SW480 (cell line): ENCODE data around the gene RRP1.
"Not testable (repeated sequence)": the region's sequence is repeated elsewhere in the genome, so short reads cannot be mapped to it uniquely, and the experiment has no call there.

Experiments used
- DNase-seq: peaks from one replicate; pipeline ENCODE4 v3.0.0-alpha.2; 2016; ENCODE audit warnings: low spot score

RRP1 gene

GRCh38 chr21:43817157-43818086 lies 28.0 kb downstream of the RRP1 start:
- no peak for DNase-seq

GRCh38 chr21:43818685-43819084 lies 29.3 kb downstream of the RRP1 start:
- no peak for DNase-seq

GRCh38 chr21:43819511-43820405 lies 30.4 kb downstream of the RRP1 start:
- no peak for DNase-seq

DNA sequence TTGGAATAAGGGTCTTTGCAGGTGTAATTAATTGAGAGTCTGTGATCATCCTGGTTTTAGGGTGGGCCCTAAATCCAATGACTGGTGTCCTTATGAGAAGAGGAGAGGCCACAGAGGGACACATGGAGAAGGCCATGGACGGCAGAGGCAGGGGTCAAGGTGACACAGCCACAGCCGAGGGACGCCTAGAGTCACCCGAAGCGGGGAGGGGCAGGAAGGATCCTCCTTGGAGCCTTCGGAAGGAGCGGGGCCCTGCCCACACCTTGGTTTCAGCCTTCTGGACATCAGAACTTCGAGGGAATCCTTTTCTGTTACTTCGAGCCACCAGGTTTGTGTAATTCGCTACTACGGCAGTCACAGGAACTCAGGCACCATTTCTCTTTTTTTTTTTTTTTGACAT lies 31.1 kb downstream of the RRP1 start:
- no peak for DNase-seq

- not testable (repeated sequence) for DNase-seq
Measured at GRCh38 chr21:43822166-43822565, 32.8 kb downstream of the RRP1 start.

DNA sequence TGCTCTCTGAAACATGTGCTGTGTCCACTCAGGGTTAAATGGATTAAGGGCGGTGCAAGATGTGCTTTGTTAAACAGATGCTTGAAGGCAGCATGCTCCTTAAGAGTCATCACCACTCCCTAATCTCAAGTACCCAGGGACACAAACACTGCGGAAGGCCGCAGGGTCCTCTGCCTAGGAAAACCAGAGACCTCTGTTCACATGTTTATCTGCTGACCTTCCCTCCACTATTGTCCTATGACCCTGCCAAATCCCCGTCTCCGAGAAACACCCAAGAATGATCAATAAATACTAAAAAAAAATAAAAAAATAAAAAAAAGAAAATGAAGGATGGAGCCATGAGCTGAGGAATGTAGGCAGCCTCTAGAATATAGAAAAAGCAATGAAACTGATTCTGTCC lies 33.4 kb downstream of the RRP1 start:
- not testable (repeated sequence) for DNase-seq

GRCh38 chr21:43824333-43825241 lies 35.2 kb downstream of the RRP1 start:
- DNase-seq: no peak

- no peak for DNase-seq
Measured at GRCh38 chr21:43825242-43825935, 36.0 kb downstream of the RRP1 start.

DNA sequence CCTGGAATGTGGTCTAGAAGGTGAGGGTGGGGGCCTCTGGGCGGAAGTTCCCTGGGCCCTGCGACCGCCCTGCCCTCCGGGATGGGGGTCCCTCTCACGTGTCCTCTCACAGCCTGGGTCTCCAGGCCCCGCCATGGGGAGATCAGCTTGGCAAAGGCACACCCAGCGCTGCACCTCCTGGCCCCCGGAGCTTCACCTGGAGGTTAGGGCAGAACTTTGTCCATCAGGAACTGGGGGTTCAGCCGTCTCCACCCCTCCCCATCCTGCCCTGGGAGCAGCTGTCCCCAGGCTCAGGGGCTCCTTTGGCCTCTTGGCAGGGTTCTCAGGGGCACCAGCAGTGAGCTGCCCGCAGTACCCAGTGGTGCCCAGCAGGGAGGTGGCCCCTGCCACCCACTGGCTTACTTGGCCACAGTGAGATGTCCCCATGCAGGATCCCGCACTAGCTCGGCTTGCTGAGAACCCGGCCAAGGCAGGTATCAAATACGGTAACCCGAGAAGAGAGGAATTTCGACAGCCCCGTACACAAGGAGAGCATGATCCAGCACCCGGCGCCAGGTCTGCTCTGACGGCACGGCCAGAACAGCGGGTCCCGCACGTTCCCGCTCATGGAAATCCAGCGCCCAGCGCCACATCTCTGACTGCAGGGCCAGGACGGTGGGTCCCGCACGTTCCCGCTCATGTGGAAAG lies 36.7 kb downstream of the RRP1 start:
- no peak for DNase-seq

GRCh38 chr21:43826623-43826974 lies 37.2 kb downstream of the RRP1 start:
- no peak for DNase-seq

DNA sequence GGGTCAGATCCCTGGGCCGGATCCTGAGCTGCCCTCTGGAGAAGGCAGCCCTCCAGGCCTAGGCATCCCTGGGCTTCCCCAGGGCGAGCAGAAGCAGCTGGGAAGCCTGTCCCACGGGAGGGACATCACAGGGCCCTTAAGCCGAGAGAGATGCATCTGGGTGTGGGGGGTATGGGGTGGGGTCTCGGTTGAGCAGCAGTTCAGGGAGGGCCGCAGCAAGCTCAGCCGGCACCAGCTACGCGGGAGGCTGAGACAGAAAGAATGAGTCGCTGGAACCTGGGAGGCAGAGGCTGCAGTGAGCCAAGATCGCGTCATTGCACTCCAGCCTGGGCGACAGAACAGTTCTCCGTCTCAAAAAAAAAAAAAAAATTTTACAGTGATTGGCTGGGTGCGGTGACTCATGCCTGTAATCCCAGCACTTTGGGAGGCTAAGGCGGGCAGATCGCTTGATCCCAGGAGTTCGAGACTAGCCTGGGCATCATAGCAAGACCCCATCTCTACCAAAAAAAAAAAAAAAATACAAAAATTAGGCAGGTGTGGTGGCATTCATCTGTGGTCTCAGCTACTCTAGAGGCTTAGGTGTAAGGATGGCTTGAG lies 37.7 kb downstream of the RRP1 start:
- DNase-seq: no peak

DNA sequence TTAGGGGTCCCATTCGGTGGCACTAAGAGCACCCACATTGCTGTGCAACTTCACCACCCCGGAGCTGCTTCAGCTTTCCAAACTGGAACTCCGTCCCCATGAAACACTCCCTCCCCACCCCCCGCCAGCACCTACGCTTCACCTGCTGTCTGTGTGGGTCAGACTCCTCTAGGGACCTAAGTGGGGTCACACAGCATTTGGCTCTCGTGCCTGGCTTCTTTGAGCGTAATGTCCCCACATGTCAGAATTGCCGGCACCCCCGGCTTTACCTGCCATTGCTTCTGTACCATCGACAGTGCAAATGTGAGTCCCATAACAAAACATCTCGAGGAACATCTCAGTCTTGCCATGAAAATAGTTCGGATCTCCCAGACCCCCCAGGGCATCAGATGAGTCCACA lies 39.8 kb downstream of the RRP1 start:
- DNase-seq: no peak

DNA sequence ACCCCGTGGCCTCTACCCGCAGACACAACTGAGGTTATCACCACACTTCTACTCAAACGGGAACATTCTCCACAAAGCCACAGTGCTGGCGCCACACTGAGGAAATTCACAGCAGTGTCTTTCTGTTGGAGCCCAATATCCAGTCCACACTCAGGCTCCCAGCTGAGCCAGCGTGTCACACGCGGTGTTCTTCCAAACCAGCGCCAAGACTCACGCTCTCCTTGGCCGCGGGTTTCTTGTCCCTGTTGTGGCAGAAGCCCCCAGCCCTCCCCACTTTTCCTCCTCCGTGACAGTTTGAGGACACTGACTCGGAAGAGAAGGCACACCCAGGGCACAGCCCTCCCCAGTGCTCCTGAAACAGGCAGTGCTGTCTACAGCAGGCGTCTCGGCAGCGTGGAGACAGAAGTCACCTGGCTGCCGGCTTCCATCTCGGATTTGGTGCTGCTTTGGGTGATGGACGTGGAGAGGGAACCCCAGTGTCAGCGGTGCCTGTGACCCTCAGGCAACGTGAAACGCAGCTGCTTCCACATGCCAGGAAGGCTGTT lies 40.3 kb downstream of the RRP1 start:
- peak; percentile 35 for DNase-seq

- DNase-seq: no peak
Measured at GRCh38 chr21:43832158-43832550, 42.8 kb downstream of the RRP1 start.

DNA sequence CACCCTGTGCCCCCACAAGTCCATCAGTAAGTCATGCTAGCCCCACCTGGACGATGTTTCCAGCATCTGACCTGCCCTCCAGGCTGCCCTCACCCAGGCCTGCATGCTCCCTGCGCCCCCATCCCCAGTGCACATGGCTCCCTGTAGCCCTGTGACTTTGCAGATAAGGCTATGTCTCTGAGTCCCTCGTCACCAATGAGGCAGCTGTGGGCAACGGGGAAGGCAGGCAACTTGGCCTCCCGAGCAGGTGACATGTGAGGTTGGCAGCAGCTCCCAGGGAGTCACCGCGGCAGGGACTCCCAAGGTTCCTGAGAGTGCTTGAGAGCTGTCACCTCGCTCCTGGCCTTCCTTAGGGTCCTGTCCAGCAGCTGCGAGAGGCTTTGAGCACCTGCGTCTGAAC lies 43.3 kb downstream of the RRP1 start:
- no peak for DNase-seq

DNA sequence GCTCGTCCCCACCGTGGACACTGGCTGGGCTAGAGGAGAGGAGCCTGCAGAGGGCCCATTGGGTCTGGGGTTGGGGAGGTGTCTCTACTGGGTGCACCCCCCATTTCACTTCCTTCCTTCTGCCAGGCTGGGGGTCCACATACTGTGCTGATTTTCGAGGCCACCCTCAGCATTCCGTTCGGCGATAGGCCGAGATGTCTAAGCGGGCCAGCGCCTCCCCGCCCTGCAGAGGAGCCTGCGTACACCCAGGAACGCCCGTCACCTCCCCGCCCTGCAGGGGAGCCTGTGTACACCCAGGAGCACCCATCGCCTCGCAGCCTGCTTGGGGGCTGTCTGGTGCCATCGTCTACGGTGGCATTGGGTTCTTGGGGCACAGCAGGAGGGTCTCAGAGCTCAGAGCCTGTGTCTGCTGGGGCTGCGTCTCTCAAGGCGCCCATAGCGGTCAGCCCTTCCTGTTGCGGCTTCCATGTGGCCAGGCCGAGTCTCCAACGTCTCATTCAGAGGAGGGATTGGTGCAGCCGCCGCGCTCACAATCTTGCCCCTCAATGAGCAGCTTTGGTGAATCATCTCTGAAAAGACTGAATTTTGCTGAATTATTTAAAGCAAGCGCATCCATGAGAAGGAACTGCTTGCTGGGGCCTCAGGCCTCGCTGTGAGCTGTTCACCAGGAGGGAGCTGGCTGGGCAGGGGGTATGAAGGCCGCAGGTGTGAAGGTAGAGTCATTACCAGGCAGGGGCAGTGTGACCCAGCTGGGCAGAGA lies 44.9 kb downstream of the RRP1 start:
- DNase-seq: no peak

- no peak for DNase-seq
Measured at GRCh38 chr21:43835050-43835449, 45.7 kb downstream of the RRP1 start.

DNA sequence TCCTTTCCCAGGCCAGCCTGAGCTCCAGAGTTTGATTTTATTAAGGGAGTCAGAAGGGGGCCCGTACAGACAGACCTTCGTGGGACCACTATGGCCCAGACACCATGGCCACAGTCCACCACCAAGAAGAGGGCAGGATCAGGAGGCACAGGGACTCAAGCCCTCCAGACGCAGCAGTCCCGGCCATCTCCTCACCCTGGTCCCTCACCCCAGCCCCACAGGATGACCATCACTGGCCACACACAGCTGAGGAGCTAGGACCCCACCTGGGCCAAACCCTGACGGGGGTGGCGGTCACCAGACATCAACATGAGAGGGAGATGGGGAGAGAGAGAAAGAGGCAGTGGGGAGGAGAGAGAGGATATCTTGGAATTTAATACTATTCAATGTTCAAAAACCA lies 46.5 kb downstream of the RRP1 start:
- no peak for DNase-seq

GRCh38 chr21:43836616-43837015 lies 47.2 kb downstream of the RRP1 start:
- no peak for DNase-seq
